ENCODE results near the gene ZNF248.

DNA sequence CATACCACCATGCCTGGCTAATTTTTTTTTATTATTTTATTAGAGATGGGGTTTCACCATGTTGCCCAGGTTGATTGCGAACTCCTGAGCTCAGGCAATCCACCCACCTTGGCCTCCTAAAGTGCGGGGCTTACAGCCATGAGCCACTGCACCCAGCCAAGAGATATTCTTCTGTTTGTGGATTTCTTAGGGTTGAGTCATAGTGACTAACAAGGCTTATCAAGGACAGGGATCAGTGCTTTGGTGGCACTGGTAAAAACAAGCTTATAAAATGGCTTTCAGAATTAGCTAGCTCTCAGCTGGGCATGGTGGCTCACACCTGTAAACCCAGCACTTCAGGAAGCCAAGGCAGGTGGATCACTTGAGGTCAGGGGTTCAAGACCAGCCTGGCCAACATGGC lies 122.4 kb downstream of the ZNF248 start:
- TF ChIP-seq, protein P1, sequence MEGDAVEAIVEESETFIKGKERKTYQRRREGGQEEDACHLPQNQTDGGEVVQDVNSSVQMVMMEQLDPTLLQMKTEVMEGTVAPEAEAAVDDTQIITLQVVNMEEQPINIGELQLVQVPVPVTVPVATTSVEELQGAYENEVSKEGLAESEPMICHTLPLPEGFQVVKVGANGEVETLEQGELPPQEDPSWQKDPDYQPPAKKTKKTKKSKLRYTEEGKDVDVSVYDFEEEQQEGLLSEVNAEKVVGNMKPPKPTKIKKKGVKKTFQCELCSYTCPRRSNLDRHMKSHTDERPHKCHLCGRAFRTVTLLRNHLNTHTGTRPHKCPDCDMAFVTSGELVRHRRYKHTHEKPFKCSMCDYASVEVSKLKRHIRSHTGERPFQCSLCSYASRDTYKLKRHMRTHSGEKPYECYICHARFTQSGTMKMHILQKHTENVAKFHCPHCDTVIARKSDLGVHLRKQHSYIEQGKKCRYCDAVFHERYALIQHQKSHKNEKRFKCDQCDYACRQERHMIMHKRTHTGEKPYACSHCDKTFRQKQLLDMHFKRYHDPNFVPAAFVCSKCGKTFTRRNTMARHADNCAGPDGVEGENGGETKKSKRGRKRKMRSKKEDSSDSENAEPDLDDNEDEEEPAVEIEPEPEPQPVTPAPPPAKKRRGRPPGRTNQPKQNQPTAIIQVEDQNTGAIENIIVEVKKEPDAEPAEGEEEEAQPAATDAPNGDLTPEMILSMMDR (conservative IDR thresholded peaks at IDR 0.05 in 1 of 2, IDR thresholded peaks at IDR 0.05 in 1 of 2; ENCODE audit: low read depth in 1 of 2, low read length in 2 of 2), result no peak
- no peak for TF ChIP-seq EZH2 (IDR thresholded peaks at IDR 0.05; ENCODE audit: low read length, missing control alignments)
